Activated CD4-positive, alpha-beta memory T cell treated with anti-CD3 and anti-CD28 coated beads for 36 hours (primary cell): ENCODE measurements around the gene MRPL20. TPM values are rescaled to one million over a fixed set of nuclear protein-coding genes. Genes with fewer than 3 reads are reported as not detected.

Experiments
- CTCF ChIA-PET: fragments of 350-600 bp; sonication (Branson Sonifier 250); formaldehyde crosslinking; loops from one replicate; lab custom pipeline; 2021; ENCODE audit warnings: antibody characterized with exemption, inconsistent platforms; lab: Charles Lee
- POLR2A ChIA-PET: fragments of 350-600 bp; sonication (Branson Sonifier 250); formaldehyde crosslinking; loops from one replicate; lab custom pipeline; 2021; ENCODE audit warnings: antibody characterized with exemption; lab: Charles Lee
- DNase-seq: peaks from one replicate; pipeline ENCODE4 v3.0.0-alpha.2; 2020
- H3K27ac Mint-ChIP-seq: one replicate; pipeline ENCODE4 v1.8.0; 2021; ENCODE audit warnings: mixed read lengths
- H3K27me3 Mint-ChIP-seq: one replicate; pipeline ENCODE4 v1.8.0; 2021; ENCODE audit warnings: mixed read lengths
- H3K36me3 Mint-ChIP-seq: one replicate; pipeline ENCODE4 v1.8.0; 2021; ENCODE audit warnings: mixed read lengths
- H3K4me1 Mint-ChIP-seq: one replicate; pipeline ENCODE4 v1.8.0; 2021; ENCODE audit warnings: low read depth, mixed read lengths
- H3K4me3 Mint-ChIP-seq: one replicate; pipeline ENCODE4 v1.8.0; 2021; ENCODE audit warnings: mild to moderate bottlenecking, mixed read lengths
- H3K9me3 Mint-ChIP-seq: one replicate; pipeline ENCODE4 v1.8.0; 2021; ENCODE audit warnings: mixed read lengths
- intact Hi-C: fragments of 100-400 bp; cut with micrococcal nuclease; formaldehyde crosslinking; loops from one replicate; pipeline ENCODE4 v1.15.1; 2023
- total RNA-seq, 2 experiments: library from RNA; stranded (reverse); gene quantifications; one replicate each; pipeline ENCODE4 v1.2.3, GENCODE V29; 2021

MRPL20 gene
- total RNA-seq, 2 experiments from 2014 or later, result 122 to 123 TPM

- POLR2A ChIA-PET, result no interaction called here
- Mint-ChIP-seq H3K4me3 (no peak overlapping the region), H3K9me3 (no peaks in the 10 kb centered on the region), H3K27ac (no peak overlapping the region), H3K4me1 (peaks cover 4% of the 10 kb centered on the region), H3K27me3 (peaks cover 6% of the 10 kb centered on the region), H3K36me3 (no peaks in the 10 kb centered on the region)
- intact Hi-C loops, result no loop called here
- DNase-seq, result no peak
- CTCF ChIA-PET, result no interaction called here
Measured at GRCh38 chr1:1360506-1361169, 46.5 kb downstream of the MRPL20 start.

GRCh38 chr1:1359664-1360468 lies 47.2 kb downstream of the MRPL20 start:
- intact Hi-C loops, result no loop called here
- Mint-ChIP-seq H3K4me3 (no peak overlapping the region), H3K27ac (no peak overlapping the region), H3K4me1 (peaks cover 4% of the 10 kb centered on the region), H3K27me3 (peaks cover 6% of the 10 kb centered on the region), H3K36me3 (no peaks in the 10 kb centered on the region), H3K9me3 (no peaks in the 10 kb centered on the region)
- no peak for DNase-seq
- CTCF ChIA-PET, result no interaction called here
- POLR2A ChIA-PET, result no interaction called here

- Mint-ChIP-seq H3K4me1 (peaks cover 4% of the 10 kb centered on the region), H3K27me3 (peaks cover 7% of the 10 kb centered on the region), H3K9me3 (no peaks in the 10 kb centered on the region), H3K27ac (no peak overlapping the region), H3K36me3 (no peaks in the 10 kb centered on the region), H3K4me3 (no peak overlapping the region)
- ChIA-PET CTCF (no interaction called here), POLR2A (no interaction called here)
- no peak for DNase-seq
- intact Hi-C loops, result no loop called here
Measured at GRCh38 chr1:1359308-1359663, 47.8 kb downstream of the MRPL20 start.

GRCh38 chr1:1358433-1359271 lies 48.4 kb downstream of the MRPL20 start, which contains the start of gene MXRA8:
Gene MXRA8, minus strand, starts transcription at chr1:1358555. Its CDS starts 51 bp downstream, at chr1:1358504.
- Mint-ChIP-seq H3K9me3 (no peaks in the 10 kb centered on the region), H3K4me3 (no peak within 1 kb of the TSS), H3K4me1 (peaks cover 6% of the 10 kb centered on the region), H3K36me3 (no peaks in the 10 kb centered on the region), H3K27ac (no peak within 1 kb of the TSS), H3K27me3 (peaks cover 12% of the 10 kb centered on the region)
- DNase-seq, result no peak
- ChIA-PET POLR2A (no interaction called here), CTCF (no interaction called here)
- intact Hi-C loops, result no loop called here

DNA sequence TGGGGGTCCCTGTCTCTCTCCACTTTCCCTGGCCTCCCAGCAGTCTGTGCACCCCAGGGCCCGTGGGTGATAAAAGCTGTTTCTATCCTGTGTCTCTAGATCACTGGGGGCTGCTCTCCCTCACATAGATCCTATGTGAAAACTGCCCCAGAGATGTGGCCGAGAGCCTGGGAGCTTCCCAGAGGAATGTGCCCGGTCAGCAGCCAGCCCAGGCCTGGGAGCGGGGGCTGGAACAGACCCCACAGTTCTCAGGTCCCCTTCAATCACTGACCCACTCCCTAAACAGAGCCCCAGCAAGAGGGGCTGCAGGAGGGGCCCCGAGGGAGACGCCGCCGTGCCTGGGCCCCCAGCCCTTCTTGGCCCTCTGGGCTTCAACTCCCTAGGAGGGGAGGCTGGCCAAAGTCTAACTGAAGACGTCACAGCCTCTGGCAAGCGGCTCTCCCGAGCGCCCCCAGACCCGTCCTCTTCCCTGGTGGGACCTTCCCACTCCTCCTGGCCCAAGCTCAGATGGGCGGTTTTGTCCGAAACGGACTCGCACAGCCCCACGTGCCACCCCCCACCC lies 49.1 kb downstream of the MRPL20 start:
- intact Hi-C loops, result no loop called here
- DNase-seq, result no peak
- ChIA-PET POLR2A (no interaction called here), CTCF (no interaction called here)
- Mint-ChIP-seq H3K27me3 (peaks cover 19% of the 10 kb centered on the region), H3K27ac (no peak overlapping the region), H3K4me3 (no peak overlapping the region), H3K4me1 (peaks cover 6% of the 10 kb centered on the region), H3K9me3 (no peaks in the 10 kb centered on the region), H3K36me3 (no peaks in the 10 kb centered on the region)

DNA sequence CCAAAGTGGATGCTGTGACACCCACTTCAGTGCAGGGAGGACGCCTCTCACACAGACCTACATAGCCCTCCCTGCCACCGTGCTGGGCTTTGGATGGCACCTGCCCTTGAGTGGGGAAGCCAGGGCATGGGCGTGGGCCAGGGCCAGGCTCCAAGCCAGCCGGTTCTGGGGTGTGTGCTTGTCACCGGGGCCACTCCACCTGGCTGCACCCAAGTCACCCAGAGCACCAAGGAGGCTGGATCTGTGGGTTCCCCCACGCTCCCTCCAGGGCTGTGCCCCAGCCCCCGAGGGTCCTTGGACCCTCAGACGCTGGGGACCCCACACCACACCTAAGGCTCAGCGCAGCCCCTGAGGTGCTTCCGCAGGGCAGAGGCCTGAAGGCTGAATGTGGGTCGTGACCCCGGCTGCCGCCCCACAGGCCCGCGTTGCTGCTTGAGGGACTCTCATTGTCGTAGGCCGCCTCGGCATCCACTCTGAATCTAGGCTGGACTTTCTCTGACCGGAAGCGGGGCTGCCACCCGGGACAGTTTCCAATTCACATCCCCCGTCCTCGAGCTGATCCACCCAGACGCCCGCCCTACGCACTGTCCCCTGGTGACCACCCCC lies 50.2 kb downstream of the MRPL20 start:
- Mint-ChIP-seq H3K36me3 (no peaks in the 10 kb centered on the region), H3K27ac (no peak overlapping the region), H3K4me3 (no peak overlapping the region), H3K27me3 (peaks cover 29% of the 10 kb centered on the region), H3K4me1 (peaks cover 6% of the 10 kb centered on the region), H3K9me3 (no peaks in the 10 kb centered on the region)
- DNase-seq, result no peak
- intact Hi-C loops, result no loop called here
- POLR2A ChIA-PET, result no interaction called here
- CTCF ChIA-PET, result no interaction called here

DNA sequence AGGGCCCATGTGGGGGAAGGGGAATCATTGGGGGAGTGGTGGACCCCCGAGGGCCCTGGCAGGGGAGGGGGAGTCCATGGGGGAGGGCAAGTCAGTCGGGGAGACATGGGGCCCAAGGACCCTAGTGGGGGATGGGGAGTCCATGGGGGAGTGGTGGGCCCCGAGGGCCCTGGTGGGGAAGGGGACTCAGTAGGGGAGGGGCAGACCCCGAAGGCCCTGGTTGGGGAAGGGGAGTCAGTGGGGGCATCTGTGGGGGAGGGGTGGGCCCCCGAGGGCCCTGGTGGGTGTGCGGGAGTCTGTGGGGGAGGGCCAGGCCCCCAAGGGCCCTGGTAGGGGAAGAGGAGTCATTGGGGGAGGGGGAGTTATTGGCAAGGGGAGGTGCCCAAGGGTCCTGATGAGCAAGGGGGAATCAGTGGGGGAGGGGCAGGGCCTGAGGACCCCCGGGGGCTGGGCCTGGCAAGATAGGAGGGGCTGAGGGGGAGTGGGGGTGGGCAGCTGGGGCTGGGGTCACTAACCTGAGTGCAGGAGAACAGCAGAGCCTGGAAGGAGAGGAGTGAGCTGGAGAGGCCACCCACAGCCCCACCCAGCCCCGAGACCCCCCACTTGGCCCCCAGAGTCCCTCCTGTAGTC lies 50.8 kb downstream of the MRPL20 start:
- no peak overlapping the region for H3K4me3 Mint-ChIP-seq
- H3K9me3 Mint-ChIP-seq, result no peaks in the 10 kb centered on the region
- intact Hi-C loops, result no loop called here
- no peak overlapping the region for H3K27ac Mint-ChIP-seq
- DNase-seq, result no peak
- H3K4me1 Mint-ChIP-seq, result peaks cover 6% of the 10 kb centered on the region
- CTCF ChIA-PET, result no interaction called here
- peaks cover 31% of the 10 kb centered on the region for H3K27me3 Mint-ChIP-seq
- POLR2A ChIA-PET, result no interaction called here
- no peaks in the 10 kb centered on the region for H3K36me3 Mint-ChIP-seq

- H3K27me3 Mint-ChIP-seq, result peaks cover 31% of the 10 kb centered on the region
- no peak for DNase-seq
- no peak overlapping the region for H3K4me3 Mint-ChIP-seq
- no peaks in the 10 kb centered on the region for H3K36me3 Mint-ChIP-seq
- H3K27ac Mint-ChIP-seq, result no peak overlapping the region
- CTCF ChIA-PET, result no interaction called here
- no peaks in the 10 kb centered on the region for H3K9me3 Mint-ChIP-seq
- peaks cover 6% of the 10 kb centered on the region for H3K4me1 Mint-ChIP-seq
- intact Hi-C loops, result no loop called here
- POLR2A ChIA-PET, result interaction anchor here (1.2 kb wide), 1 partner anchor 13 kb away, joined by 3 read pairs; no protein-coding TSS in a partner anchor
Measured at GRCh38 chr1:1355416-1355815, 51.7 kb downstream of the MRPL20 start.

GRCh38 chr1:1354271-1355247 lies 52.5 kb downstream of the MRPL20 start:
- DNase-seq, result no peak
- peaks cover 31% of the 10 kb centered on the region for H3K27me3 Mint-ChIP-seq
- peaks cover 6% of the 10 kb centered on the region for H3K4me1 Mint-ChIP-seq
- no peaks in the 10 kb centered on the region for H3K9me3 Mint-ChIP-seq
- ChIA-PET CTCF (no interaction called here), POLR2A (interaction anchor here (1.2 kb wide), 2 partner anchors 14 to 21 kb away, joined by 3 to 6 read pairs; partner anchors contain the start of gene AURKAIP1)
- intact Hi-C loops, result no loop called here
- no peaks in the 10 kb centered on the region for H3K36me3 Mint-ChIP-seq
- H3K4me3 Mint-ChIP-seq, result no peak overlapping the region
- H3K27ac Mint-ChIP-seq, result no peak overlapping the region

GRCh38 chr1:1353389-1354151 lies 53.5 kb downstream of the MRPL20 start:
- intact Hi-C loops, result no loop called here
- peaks cover 31% of the 10 kb centered on the region for H3K27me3 Mint-ChIP-seq
- no peak overlapping the region for H3K4me3 Mint-ChIP-seq
- peaks cover 2% of the 10 kb centered on the region for H3K4me1 Mint-ChIP-seq
- no peaks in the 10 kb centered on the region for H3K9me3 Mint-ChIP-seq
- no peaks in the 10 kb centered on the region for H3K36me3 Mint-ChIP-seq
- CTCF ChIA-PET, result interaction anchor here (2.5 kb wide), 1 partner anchor 19 kb away, joined by 10 read pairs; no protein-coding TSS in a partner anchor
- no peak overlapping the region for H3K27ac Mint-ChIP-seq
- POLR2A ChIA-PET, result interaction anchor here (1.2 kb wide), 1 partner anchor 22 kb away, joined by 6 read pairs; the partner anchor contains the start of gene AURKAIP1
- DNase-seq, result no peak
